Neural cell (in vitro differentiated cells): ENCODE data around the gene SERGEF. TPM values are rescaled to one million over a fixed set of nuclear protein-coding genes. Genes with fewer than 3 reads are reported as not detected.

Experiments
- H2AFZ ChIP-seq: fragments of 200-600, 300-800 bp; sonication (generic), shearing (Covaris generic); 2 replicates; pipeline ENCODE4 v1.6.0; 2014; ENCODE audit warnings: low read depth, mild to moderate bottlenecking, antibody characterized with exemption, low read length, moderate library complexity
- H3F3A ChIP-seq: fragments of 200-600 bp; shearing (Covaris generic); 2 replicates; pipeline ENCODE4 v1.6.1; 2016; ENCODE audit warnings: mild to moderate bottlenecking, moderate library complexity, mixed read lengths, antibody characterized with exemption, low read length; ENCODE audit not compliant: insufficient read depth, poor library complexity, severe bottlenecking
- H3K27ac ChIP-seq: fragments of 200-600, 300-800 bp; sonication (generic), shearing (Covaris generic); 2 replicates; pipeline ENCODE4 v1.5.1; 2014; ENCODE audit warnings: mild to moderate bottlenecking, low read length, moderate library complexity
- H3K27me3 ChIP-seq: fragments of 300-800, 200-600 bp; sonication (generic), shearing (Covaris generic); 2 replicates; pipeline ENCODE4 v1.6.0; 2014; ENCODE audit warnings: mild to moderate bottlenecking, low read depth, low read length, moderate library complexity; ENCODE audit not compliant: insufficient read depth
- H3K36me3 ChIP-seq: fragments of 300-800, 200-600 bp; sonication (generic), shearing (Covaris generic); 2 replicates; pipeline ENCODE4 v1.5.1; 2014; ENCODE audit warnings: mild to moderate bottlenecking, antibody characterized with exemption, low read length, moderate library complexity; ENCODE audit not compliant: insufficient read depth
- H3K4me2 ChIP-seq: fragments of 300-800, 200-600 bp; sonication (generic), shearing (Covaris generic); 2 replicates; pipeline ENCODE4 v1.6.0; 2014; ENCODE audit warnings: mild to moderate bottlenecking, low read length
- H3K4me3 ChIP-seq: fragments of 300-800, 200-600 bp; sonication (generic), shearing (Covaris generic); 2 replicates; pipeline ENCODE4 v1.5.1; 2014; ENCODE audit warnings: mild to moderate bottlenecking, low read length, moderate library complexity
- H3K79me2 ChIP-seq: fragments of 200-600 bp; shearing (Covaris generic); replicated peaks from 2 replicates; pipeline ENCODE4 v1.6.0; 2014; ENCODE audit warnings: mild to moderate bottlenecking, low read length, moderate library complexity; ENCODE audit not compliant: insufficient read depth
- H3K9ac ChIP-seq: fragments of 300-800, 200-600 bp; sonication (generic), shearing (Covaris generic); 2 replicates; pipeline ENCODE4 v1.6.1; 2016; ENCODE audit warnings: mild to moderate bottlenecking, low read length, mixed read lengths
- H3K9me2 ChIP-seq: fragments of 200-600 bp; shearing (Covaris generic); 2 replicates; pipeline ENCODE4 v1.6.1; 2016; ENCODE audit warnings: mild to moderate bottlenecking, low read length, mixed read lengths; ENCODE audit not compliant: insufficient read depth
- H3K9me3 ChIP-seq: fragments of 200-600, 300-800 bp; sonication (generic), shearing (Covaris generic); 2 replicates; pipeline ENCODE4 v1.6.1; 2016; ENCODE audit warnings: mild to moderate bottlenecking, mixed run types, low read length, moderate library complexity, mixed read lengths
- H4K20me1 ChIP-seq: fragments of 200-600 bp; shearing (Covaris generic); 2 replicates; pipeline ENCODE4 v1.6.1; 2016; ENCODE audit warnings: mild to moderate bottlenecking, mixed run types; ENCODE audit not compliant: insufficient read depth
- CTCF ChIP-seq: fragments of 450-650 bp; IDR thresholded peaks from 2 replicates; pipeline ENCODE4 v1.5.1; 2014; ENCODE audit warnings: antibody characterized with exemption, mild to moderate bottlenecking, moderate library complexity; ENCODE audit not compliant: poor library complexity, severe bottlenecking
- EP300 ChIP-seq: fragments of 450-650 bp; conservative IDR thresholded peaks from 2 replicates; pipeline ENCODE4 v1.6.1; 2014; ENCODE audit warnings: antibody characterized with exemption, mild to moderate bottlenecking, moderate library complexity; ENCODE audit not compliant: poor library complexity, severe bottlenecking
- EZH2 ChIP-seq: fragments of 200-600, 300-800 bp; shearing (Covaris generic), sonication (generic); IDR thresholded peaks from 2 replicates; pipeline ENCODE4 v1.6.1; 2014; ENCODE audit warnings: antibody characterized with exemption, low read length, borderline replicate concordance, mild to moderate bottlenecking; ENCODE audit not compliant: insufficient read depth, poor library complexity, severe bottlenecking
- MXI1 ChIP-seq: fragments of 450-650 bp; conservative IDR thresholded peaks from 2 replicates; pipeline ENCODE4 v1.6.1; 2014; ENCODE audit warnings: antibody characterized with exemption, mild to moderate bottlenecking; ENCODE audit not compliant: poor library complexity, severe bottlenecking
- POLR2AphosphoS5 ChIP-seq: IDR thresholded peaks from 2 replicates; pipeline ENCODE4 v1.6.1; 2012
- RAD21 ChIP-seq: fragments of 450-650 bp; conservative IDR thresholded peaks from 2 replicates; pipeline ENCODE4 v1.6.1; 2014; ENCODE audit warnings: antibody characterized with exemption, mild to moderate bottlenecking, moderate library complexity
- SMC3 ChIP-seq: fragments of 450-650 bp; conservative IDR thresholded peaks from 2 replicates; pipeline ENCODE4 v1.6.1; 2014; ENCODE audit warnings: antibody characterized with exemption, mild to moderate bottlenecking, moderate library complexity; ENCODE audit not compliant: poor library complexity
- TAF1 ChIP-seq: IDR thresholded peaks from 2 replicates; pipeline ENCODE4 v1.6.1; 2012; ENCODE audit warnings: low read depth
- polyA plus RNA-seq: library from polyadenylated mRNA; depleted of rRNA; stranded (reverse); fragments of >200 nt; gene quantifications from 2 replicates; pipeline ENCODE4 v1.2.3, GENCODE V29; 2014
- TF ChIP-seq, protein P1 (sequence below): IDR thresholded peaks from 2 replicates; pipeline ENCODE4 v1.6.1; 2012; ENCODE audit warnings: borderline replicate concordance

The SERGEF gene
- polyA plus RNA-seq, 1 donor from 2014 or later, result 49.6 TPM

DNA sequence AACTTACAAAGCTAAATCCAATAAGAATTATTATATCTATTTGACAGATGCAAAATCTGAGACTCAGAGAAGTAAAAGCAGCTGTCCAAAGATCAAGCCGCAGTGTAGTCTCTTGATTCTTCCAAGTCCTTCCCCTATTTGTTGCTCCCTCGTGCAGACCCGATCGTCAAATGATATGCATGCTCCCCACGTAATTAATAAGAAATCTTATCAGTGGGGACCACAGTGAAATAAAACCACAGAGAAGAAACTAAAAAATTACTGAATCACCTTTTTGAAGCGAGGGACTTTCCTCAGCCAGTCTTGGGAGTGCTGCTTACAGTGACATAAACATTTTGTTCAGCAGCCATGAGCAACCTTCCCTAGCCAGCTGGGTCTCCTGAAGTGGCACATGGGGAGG is 64.6 kb downstream of the SERGEF start:
- Histone ChIP-seq H3K9me2 (no peaks in the 10 kb centered on the region), H3K27me3 (no peaks in the 10 kb centered on the region), H3K79me2 (no peaks in the 10 kb centered on the region), H3K4me2 (no peak overlapping the region), H3K9me3 (no peaks in the 10 kb centered on the region), H3F3A (no peaks in the 10 kb centered on the region), H2AFZ (no peak overlapping the region), H3K27ac (no peak overlapping the region), H3K36me3 (no peaks in the 10 kb centered on the region), H3K4me3 (no peak overlapping the region), H4K20me1 (no peaks in the 10 kb centered on the region), H3K9ac (no peak overlapping the region)
- TF ChIP-seq MXI1, result no peak
- no peak for TF ChIP-seq SMC3
- no peak for TF ChIP-seq RAD21

DNA sequence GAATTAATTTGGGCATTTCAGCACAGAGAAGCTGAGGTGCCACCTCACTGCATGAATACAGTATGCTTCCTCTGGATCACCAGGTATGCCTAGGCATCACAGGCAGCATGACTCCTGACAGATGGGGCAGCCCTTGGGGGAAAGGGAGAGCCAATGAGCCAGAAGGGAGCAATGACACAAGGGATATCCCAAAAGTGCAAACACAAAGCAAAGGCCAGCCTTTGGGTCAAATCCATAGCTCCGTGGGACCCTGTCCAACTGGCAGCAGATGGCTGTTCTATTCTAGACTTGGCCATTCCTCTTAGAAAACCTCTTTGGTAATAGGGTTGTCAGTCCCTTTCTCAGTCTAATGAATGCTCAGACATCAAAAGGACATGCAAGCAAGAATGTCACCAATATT is 73.3 kb downstream of the SERGEF start:
- no peak overlapping the region for H2AFZ ChIP-seq
- H4K20me1 ChIP-seq, result no peaks in the 10 kb centered on the region
- no peaks in the 10 kb centered on the region for H3K27me3 ChIP-seq
- no peak overlapping the region for H3K27ac ChIP-seq
- H3K4me2 ChIP-seq, result no peak overlapping the region
- H3K4me3 ChIP-seq, result no peak overlapping the region
- H3F3A ChIP-seq, result no peaks in the 10 kb centered on the region
- H3K9me2 ChIP-seq, result no peaks in the 10 kb centered on the region
- H3K79me2 ChIP-seq, result no peaks in the 10 kb centered on the region
- H3K36me3 ChIP-seq, result no peaks in the 10 kb centered on the region
- peaks cover 4% of the 10 kb centered on the region for H3K9me3 ChIP-seq
- H3K9ac ChIP-seq, result no peak overlapping the region
- TF ChIP-seq, protein P1, sequence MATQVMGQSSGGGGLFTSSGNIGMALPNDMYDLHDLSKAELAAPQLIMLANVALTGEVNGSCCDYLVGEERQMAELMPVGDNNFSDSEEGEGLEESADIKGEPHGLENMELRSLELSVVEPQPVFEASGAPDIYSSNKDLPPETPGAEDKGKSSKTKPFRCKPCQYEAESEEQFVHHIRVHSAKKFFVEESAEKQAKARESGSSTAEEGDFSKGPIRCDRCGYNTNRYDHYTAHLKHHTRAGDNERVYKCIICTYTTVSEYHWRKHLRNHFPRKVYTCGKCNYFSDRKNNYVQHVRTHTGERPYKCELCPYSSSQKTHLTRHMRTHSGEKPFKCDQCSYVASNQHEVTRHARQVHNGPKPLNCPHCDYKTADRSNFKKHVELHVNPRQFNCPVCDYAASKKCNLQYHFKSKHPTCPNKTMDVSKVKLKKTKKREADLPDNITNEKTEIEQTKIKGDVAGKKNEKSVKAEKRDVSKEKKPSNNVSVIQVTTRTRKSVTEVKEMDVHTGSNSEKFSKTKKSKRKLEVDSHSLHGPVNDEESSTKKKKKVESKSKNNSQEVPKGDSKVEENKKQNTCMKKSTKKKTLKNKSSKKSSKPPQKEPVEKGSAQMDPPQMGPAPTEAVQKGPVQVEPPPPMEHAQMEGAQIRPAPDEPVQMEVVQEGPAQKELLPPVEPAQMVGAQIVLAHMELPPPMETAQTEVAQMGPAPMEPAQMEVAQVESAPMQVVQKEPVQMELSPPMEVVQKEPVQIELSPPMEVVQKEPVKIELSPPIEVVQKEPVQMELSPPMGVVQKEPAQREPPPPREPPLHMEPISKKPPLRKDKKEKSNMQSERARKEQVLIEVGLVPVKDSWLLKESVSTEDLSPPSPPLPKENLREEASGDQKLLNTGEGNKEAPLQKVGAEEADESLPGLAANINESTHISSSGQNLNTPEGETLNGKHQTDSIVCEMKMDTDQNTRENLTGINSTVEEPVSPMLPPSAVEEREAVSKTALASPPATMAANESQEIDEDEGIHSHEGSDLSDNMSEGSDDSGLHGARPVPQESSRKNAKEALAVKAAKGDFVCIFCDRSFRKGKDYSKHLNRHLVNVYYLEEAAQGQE, result no peak
- TF ChIP-seq MXI1 (no peak), RAD21 (no peak), EP300 (no peak), POLR2AphosphoS5 (no peak), CTCF (no peak), SMC3 (no peak), EZH2 (no peak), TAF1 (no peak)

DNA sequence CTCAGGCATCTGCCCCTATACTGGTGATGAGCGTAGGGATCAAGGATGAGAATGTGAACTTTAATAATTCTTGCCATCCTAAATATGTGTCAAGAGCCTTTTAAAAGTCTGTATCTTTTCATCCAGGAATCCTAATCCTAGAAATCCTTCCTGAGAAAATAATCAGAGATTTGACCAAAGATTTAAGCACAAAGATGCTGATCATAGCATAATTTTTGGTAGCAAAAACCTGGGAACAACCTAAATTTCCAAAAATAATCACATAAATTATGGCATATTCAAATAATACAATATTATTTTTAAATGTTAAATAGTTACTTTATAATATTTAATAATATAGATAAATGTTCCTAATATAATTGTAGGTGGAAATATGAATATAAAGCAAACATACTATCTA is 76.1 kb downstream of the SERGEF start:
- Histone ChIP-seq H3K9me3 (peaks cover 4% of the 10 kb centered on the region), H3K9me2 (no peaks in the 10 kb centered on the region), H3K27me3 (no peaks in the 10 kb centered on the region), H3K9ac (no peak overlapping the region), H3F3A (no peaks in the 10 kb centered on the region), H2AFZ (no peak overlapping the region), H3K36me3 (no peaks in the 10 kb centered on the region), H3K4me3 (no peak overlapping the region), H3K4me2 (no peak overlapping the region), H3K27ac (no peak overlapping the region), H3K79me2 (no peaks in the 10 kb centered on the region), H4K20me1 (no peaks in the 10 kb centered on the region)
- no peak for TF ChIP-seq POLR2AphosphoS5
- TF ChIP-seq, protein P1, result no peak
- TF ChIP-seq MXI1, result no peak
- no peak for TF ChIP-seq SMC3
